OCI-LY1 (cell line): ENCODE measurements around the gene MYO18B.

Experiments used
- H2AFZ ChIP-seq: fragments of 200-600 bp; sonication (generic), shearing (Covaris generic); 2 replicates; pipeline ENCODE4 v1.6.0; 2014; ENCODE audit warnings: antibody characterized with exemption, mild to moderate bottlenecking, low read length
- H3F3A ChIP-seq: fragments of 200-600 bp; sonication (generic), shearing (Covaris generic); 2 replicates; pipeline ENCODE4 v1.6.0; 2014; ENCODE audit warnings: mild to moderate bottlenecking, antibody characterized with exemption, low read length, moderate library complexity; ENCODE audit not compliant: insufficient read depth
- H3K27ac ChIP-seq: fragments of 200-600 bp; sonication (generic); 2 replicates; pipeline ENCODE4 v1.5.1; 2014; ENCODE audit warnings: low read length, mixed run types, mild to moderate bottlenecking, low read depth; ENCODE audit not compliant: poor library complexity, severe bottlenecking
- H3K27me3 ChIP-seq: fragments of 200-600 bp; sonication (generic); 2 replicates; pipeline ENCODE4 v1.6.0; 2014; ENCODE audit warnings: antibody characterized with exemption, mild to moderate bottlenecking, low read length, moderate library complexity; ENCODE audit not compliant: insufficient read depth
- H3K36me3 ChIP-seq: fragments of 200-600 bp; sonication (generic); 2 replicates; pipeline ENCODE4 v1.6.1; 2014; ENCODE audit warnings: mild to moderate bottlenecking, antibody characterized with exemption, low read length, moderate library complexity, mixed read lengths; ENCODE audit not compliant: insufficient read depth
- H3K4me1 ChIP-seq: fragments of 200-600 bp; sonication (generic); 2 replicates; pipeline ENCODE4 v1.5.1; 2014; ENCODE audit warnings: mild to moderate bottlenecking, low read length, moderate library complexity; ENCODE audit not compliant: insufficient read depth, severe bottlenecking
- H3K4me2 ChIP-seq: fragments of 200-600 bp; sonication (generic), shearing (Covaris generic); 2 replicates; pipeline ENCODE4 v1.6.1; 2014; ENCODE audit warnings: low read length
- H3K4me3 ChIP-seq: fragments of 200-600 bp; sonication (generic); 2 replicates; pipeline ENCODE4 v1.5.1; 2014; ENCODE audit warnings: low read length, low read depth, mild to moderate bottlenecking, mixed read lengths; ENCODE audit not compliant: poor library complexity, severe bottlenecking
- H3K79me2 ChIP-seq: fragments of 200-600 bp; shearing (Covaris generic); 2 replicates; pipeline ENCODE4 v1.6.1; 2016; ENCODE audit warnings: mixed run types, low read length, mixed read lengths; ENCODE audit not compliant: insufficient read depth
- H3K9ac ChIP-seq: fragments of 200-600 bp; sonication (generic), shearing (Covaris generic); 2 replicates; pipeline ENCODE4 v1.6.1; 2014; ENCODE audit warnings: mild to moderate bottlenecking, low read length, mixed read lengths
- H3K9me2 ChIP-seq: fragments of 200-600 bp; sonication (generic), shearing (Covaris generic); 2 replicates; pipeline ENCODE4 v1.6.1; 2014; ENCODE audit warnings: low read depth, mild to moderate bottlenecking, low read length, mixed read lengths
- H3K9me3 ChIP-seq: fragments of 200-600 bp; shearing (Covaris generic); 2 replicates; pipeline ENCODE4 v1.6.1; 2014; ENCODE audit warnings: low read length, mixed read lengths
- H4K20me1 ChIP-seq: fragments of 200-600 bp; sonication (generic), shearing (Covaris generic); 2 replicates; pipeline ENCODE4 v1.6.0; 2016; ENCODE audit warnings: mild to moderate bottlenecking, low read length; ENCODE audit not compliant: insufficient read depth
- EZH2 ChIP-seq: fragments of 200-600 bp; sonication (generic), shearing (Covaris generic); IDR thresholded peaks from 2 replicates; pipeline ENCODE4 v1.8.0; 2017; ENCODE audit warnings: borderline replicate concordance, mixed run types, mild to moderate bottlenecking, antibody characterized with exemption, low read length, moderate library complexity, mixed read lengths
- TF ChIP-seq, protein P1 (sequence below): fragments of 200-600 bp; sonication (generic), shearing (Covaris generic); IDR thresholded peaks from 2 replicates; pipeline ENCODE4 v1.5.1; 2017; ENCODE audit warnings: mild to moderate bottlenecking, antibody characterized with exemption, low read length, moderate library complexity, mixed read lengths

Gene MYO18B

DNA sequence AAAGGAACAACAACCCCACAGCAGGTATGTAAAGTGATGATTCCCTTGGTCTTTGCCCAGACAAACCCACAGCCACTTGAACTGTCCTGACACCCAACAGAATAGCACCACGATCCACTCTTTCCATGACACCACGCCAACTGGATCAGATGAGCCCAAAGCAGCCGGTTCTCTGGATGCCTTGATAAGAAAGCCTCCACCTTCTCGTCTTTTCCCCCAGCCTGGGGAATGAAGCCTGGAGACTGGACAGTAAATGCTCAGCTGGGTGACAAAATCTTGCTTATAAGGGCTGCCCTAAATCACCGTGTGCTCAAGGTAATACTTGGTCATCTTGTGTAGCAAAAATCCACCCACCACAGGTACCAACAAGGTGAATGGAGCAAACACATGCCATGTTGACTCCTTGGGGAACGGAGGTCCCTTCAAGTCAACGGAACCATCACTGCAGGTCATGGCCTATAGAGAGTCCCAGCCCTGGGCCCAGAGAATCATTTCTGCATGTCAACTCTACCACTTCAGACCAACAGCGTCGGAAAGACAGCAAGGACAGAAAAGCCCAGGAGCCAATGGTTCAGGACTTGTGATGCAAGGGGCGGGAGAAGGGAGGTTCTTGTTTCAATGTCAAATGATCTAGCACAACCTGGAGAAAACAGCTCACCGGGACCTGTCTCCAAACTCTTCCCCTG is 2.2 kb upstream of the MYO18B start:
- H3K4me1 ChIP-seq = no peaks in the 10 kb centered on the region
- no peak overlapping the region for H3K27ac ChIP-seq

DNA sequence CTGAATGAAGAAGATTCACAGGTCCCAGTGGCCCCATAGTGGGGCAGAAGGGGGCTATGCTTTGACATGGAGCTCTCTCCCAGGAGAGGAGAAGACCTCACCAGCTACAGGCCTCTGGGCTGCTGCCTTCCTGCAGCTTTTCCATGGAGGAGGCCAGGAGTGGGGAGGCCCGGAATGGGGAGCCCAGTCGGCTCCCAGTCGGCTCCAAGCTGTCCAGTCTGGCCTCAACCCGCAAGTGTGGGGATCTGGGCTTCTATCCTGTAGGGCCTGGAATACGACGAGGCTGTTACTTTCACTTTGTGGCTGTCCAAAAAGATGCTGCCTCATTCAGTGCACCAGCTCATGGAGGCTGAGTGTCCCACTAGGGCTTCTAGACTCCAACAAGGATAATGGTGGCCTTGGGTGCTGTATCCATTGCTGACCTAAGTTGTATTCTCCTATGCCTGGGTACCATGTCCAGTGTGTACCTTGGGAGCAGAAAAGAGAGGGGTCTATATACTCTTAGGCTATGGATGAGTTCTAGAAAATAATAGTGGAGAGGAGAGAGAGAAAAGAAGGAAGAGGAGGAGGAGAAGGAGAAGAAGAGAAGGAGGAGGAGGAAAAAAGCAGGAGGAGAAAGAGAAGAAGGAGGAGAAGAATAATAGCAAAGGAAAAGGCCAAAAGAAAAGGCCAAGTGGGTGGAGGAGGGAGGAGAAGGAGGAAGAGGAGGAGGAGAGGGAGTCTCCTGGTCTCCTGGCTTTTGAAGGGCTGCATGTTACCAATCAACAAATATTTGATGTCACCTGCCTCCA is 1.1 kb downstream of the MYO18B start:
- H3K27ac ChIP-seq = no peak overlapping the region
- no peaks in the 10 kb centered on the region for H3K9me3 ChIP-seq
- H4K20me1 ChIP-seq = no peaks in the 10 kb centered on the region
- no peaks in the 10 kb centered on the region for H3F3A ChIP-seq
- H2AFZ ChIP-seq = no peak overlapping the region
- H3K4me2 ChIP-seq = no peak overlapping the region
- H3K4me3 ChIP-seq = no peak overlapping the region
- H3K27me3 ChIP-seq = no peaks in the 10 kb centered on the region
- H3K4me1 ChIP-seq = no peaks in the 10 kb centered on the region
- H3K36me3 ChIP-seq = no peaks in the 10 kb centered on the region
- no peaks in the 10 kb centered on the region for H3K9me2 ChIP-seq
- H3K79me2 ChIP-seq = no peaks in the 10 kb centered on the region
- no peak overlapping the region for H3K9ac ChIP-seq
- TF ChIP-seq, protein P1, sequence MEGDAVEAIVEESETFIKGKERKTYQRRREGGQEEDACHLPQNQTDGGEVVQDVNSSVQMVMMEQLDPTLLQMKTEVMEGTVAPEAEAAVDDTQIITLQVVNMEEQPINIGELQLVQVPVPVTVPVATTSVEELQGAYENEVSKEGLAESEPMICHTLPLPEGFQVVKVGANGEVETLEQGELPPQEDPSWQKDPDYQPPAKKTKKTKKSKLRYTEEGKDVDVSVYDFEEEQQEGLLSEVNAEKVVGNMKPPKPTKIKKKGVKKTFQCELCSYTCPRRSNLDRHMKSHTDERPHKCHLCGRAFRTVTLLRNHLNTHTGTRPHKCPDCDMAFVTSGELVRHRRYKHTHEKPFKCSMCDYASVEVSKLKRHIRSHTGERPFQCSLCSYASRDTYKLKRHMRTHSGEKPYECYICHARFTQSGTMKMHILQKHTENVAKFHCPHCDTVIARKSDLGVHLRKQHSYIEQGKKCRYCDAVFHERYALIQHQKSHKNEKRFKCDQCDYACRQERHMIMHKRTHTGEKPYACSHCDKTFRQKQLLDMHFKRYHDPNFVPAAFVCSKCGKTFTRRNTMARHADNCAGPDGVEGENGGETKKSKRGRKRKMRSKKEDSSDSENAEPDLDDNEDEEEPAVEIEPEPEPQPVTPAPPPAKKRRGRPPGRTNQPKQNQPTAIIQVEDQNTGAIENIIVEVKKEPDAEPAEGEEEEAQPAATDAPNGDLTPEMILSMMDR = no peak
- no peak for TF ChIP-seq EZH2

More for the DNA sequence above, 2.2 kb upstream of the MYO18B start:
- Histone ChIP-seq H3K4me3 (no peak overlapping the region), H3K9me2 (no peaks in the 10 kb centered on the region), H3K79me2 (no peaks in the 10 kb centered on the region), H3K4me2 (no peak overlapping the region), H3K9me3 (no peaks in the 10 kb centered on the region), H2AFZ (no peak overlapping the region), H3K9ac (no peak overlapping the region), H3F3A (no peaks in the 10 kb centered on the region), H3K36me3 (no peaks in the 10 kb centered on the region), H4K20me1 (no peaks in the 10 kb centered on the region), H3K27me3 (no peaks in the 10 kb centered on the region)
- TF ChIP-seq EZH2 = no peak
- TF ChIP-seq, protein P1 = no peak

DNA sequence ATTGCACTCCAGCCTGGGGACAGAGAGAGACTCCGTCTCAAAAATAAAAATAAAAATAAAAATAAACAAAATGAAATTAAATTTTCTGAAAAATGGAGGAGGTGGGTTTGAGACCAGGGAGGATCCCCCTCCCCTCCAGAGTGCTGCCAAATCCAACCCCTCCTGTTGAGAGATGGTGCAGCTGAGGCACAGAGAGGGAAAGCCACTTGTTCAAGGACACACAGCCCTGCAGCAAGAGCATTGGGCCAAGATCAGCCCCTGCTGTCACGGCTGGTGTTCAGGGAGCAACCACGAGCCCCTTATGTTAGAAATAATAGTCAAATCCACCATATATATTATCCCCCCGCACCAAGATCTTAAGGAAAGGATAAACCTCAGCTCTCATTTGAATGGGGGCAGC is 2.7 kb downstream of the MYO18B start:
- no peak for TF ChIP-seq EZH2
- TF ChIP-seq, protein P1 = no peak
- no peaks in the 10 kb centered on the region for H3K79me2 ChIP-seq
- H2AFZ ChIP-seq = no peak overlapping the region
- no peak overlapping the region for H3K4me2 ChIP-seq
- no peaks in the 10 kb centered on the region for H3K27me3 ChIP-seq
- H3K36me3 ChIP-seq = no peaks in the 10 kb centered on the region
- H3K9me2 ChIP-seq = no peaks in the 10 kb centered on the region
- no peaks in the 10 kb centered on the region for H4K20me1 ChIP-seq
- H3K4me1 ChIP-seq = no peaks in the 10 kb centered on the region
- no peaks in the 10 kb centered on the region for H3F3A ChIP-seq
- no peaks in the 10 kb centered on the region for H3K9me3 ChIP-seq
- H3K9ac ChIP-seq = no peak overlapping the region
- H3K4me3 ChIP-seq = no peak overlapping the region
- H3K27ac ChIP-seq = no peak overlapping the region
